HEK293 (cell line): ENCODE measurements around the gene CACNA1B.

Experiments
- CTCF ChIP-seq: fragments of 450-650 bp; formaldehyde crosslinking; IDR thresholded peaks from 2 replicates; pipeline ENCODE4 v1.5.1; 2016; ENCODE audit warnings: missing biosample characterization, missing genetic modification characterization
- ZNF335 ChIP-seq: fragments of 450-650 bp; formaldehyde crosslinking; conservative IDR thresholded peaks from 2 replicates; pipeline ENCODE4 v1.5.1; 2016; ENCODE audit warnings: missing biosample characterization, missing genetic modification characterization
- ZNF449 ChIP-seq: fragments of 450-650 bp; formaldehyde crosslinking; IDR thresholded peaks from 2 replicates; pipeline ENCODE4 v1.5.1; 2017; ENCODE audit warnings: missing biosample characterization, mild to moderate bottlenecking, missing genetic modification characterization, moderate library complexity
- TF ChIP-seq, protein P1 (sequence below): fragments of 450-650 bp; formaldehyde crosslinking; IDR thresholded peaks from 2 replicates; pipeline ENCODE4 v1.5.1; 2016; ENCODE audit warnings: missing biosample characterization, missing genetic modification characterization, borderline replicate concordance

GRCh38 chr9:137875846-137876245, 1.7 kb upstream of the CACNA1B start:
- TF ChIP-seq ZNF449 (tag by site-specific recombination) (no peak), CTCF (tag by site-specific recombination) (no peak), ZNF335 (tag by site-specific recombination) (no peak)
- TF ChIP-seq, protein P1, sequence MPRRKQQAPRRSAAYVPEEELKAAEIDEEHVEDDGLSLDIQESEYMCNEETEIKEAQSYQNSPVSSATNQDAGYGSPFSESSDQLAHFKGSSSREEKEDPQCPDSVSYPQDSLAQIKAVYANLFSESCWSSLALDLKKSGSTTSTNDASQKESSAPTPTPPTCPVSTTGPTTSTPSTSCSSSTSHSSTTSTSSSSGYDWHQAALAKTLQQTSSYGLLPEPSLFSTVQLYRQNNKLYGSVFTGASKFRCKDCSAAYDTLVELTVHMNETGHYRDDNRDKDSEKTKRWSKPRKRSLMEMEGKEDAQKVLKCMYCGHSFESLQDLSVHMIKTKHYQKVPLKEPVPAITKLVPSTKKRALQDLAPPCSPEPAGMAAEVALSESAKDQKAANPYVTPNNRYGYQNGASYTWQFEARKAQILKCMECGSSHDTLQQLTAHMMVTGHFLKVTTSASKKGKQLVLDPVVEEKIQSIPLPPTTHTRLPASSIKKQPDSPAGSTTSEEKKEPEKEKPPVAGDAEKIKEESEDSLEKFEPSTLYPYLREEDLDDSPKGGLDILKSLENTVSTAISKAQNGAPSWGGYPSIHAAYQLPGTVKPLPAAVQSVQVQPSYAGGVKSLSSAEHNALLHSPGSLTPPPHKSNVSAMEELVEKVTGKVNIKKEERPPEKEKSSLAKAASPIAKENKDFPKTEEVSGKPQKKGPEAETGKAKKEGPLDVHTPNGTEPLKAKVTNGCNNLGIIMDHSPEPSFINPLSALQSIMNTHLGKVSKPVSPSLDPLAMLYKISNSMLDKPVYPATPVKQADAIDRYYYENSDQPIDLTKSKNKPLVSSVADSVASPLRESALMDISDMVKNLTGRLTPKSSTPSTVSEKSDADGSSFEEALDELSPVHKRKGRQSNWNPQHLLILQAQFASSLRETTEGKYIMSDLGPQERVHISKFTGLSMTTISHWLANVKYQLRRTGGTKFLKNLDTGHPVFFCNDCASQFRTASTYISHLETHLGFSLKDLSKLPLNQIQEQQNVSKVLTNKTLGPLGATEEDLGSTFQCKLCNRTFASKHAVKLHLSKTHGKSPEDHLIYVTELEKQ (tag by site-specific recombination), result no peak
